ENCODE results near the gene MOXD1. TPM values are rescaled to one million over a fixed set of nuclear protein-coding genes. Genes with fewer than 3 reads are reported as not detected.

The MOXD1 gene
- polyA plus RNA-seq, 1 of the 3 experiments (the other 2 are of a cell fraction) = 252 TPM

GRCh38 chr6:132392792-132393191 is 8.5 kb downstream of the MOXD1 start:
- Histone ChIP-seq H3K9ac (no peak overlapping the region), H4K20me1 (ENCODE audit: insufficient read depth) (no peaks in the 10 kb centered on the region), H3K27me3 (ENCODE audit: insufficient read depth) (no peaks in the 10 kb centered on the region), H2AFZ (ENCODE audit: low read depth) (no peak overlapping the region), H3K27ac (ENCODE audit: low read depth in 2 of 2, low read length in 1 of 2) (peak overlapping the region; percentile 82 to 90), H3K4me2 (peak overlapping the region; percentile 62; the same call in 1 of the 2 replicates), H3K9me3 (peaks cover 14% of the 10 kb centered on the region; the same call in 1 of the 2 replicates), H3K9me2 (no peaks in the 10 kb centered on the region), H3F3A (replicated peaks; ENCODE audit: insufficient read depth) (peaks cover 13% of the 10 kb centered on the region), H3K4me3 (ENCODE audit: low read depth in 2 of 2, low read length in 1 of 2) (no peak overlapping the region), H3K4me1 (ENCODE audit: control insufficient read depth in 1 of 2, insufficient read depth in 2 of 2, low read depth in 1 of 2, low read length in 1 of 2) (no peaks in the 10 kb centered on the region; a peak in 1 of 4 replicates), H3K36me3 (replicated peaks in 1 of 2; ENCODE audit: control insufficient read depth in 1 of 2, insufficient read depth in 2 of 2, low read length in 1 of 2) (peaks cover 0 to 3% of the 10 kb centered on the region in 2 experiments), H3K79me2 (ENCODE audit: insufficient read depth) (peaks cover 83% of the 10 kb centered on the region)
- 52% methylated on average over 2 of the region's 2 CpGs for WGBS (ENCODE audit: low lambda C conversion rate)
- CTCF ChIA-PET = interaction anchor here (1.0 to 1.4 kb wide), 3 partner anchors 10 to 113 kb away, joined by 3 to 5 read pairs (median 3); no protein-coding TSS in a partner anchor
- POLR2A ChIA-PET = no interaction called here
- TF ChIP-seq CTCF (IDR thresholded peaks at IDR 0.05) (peak; percentile 47), TAF1 (IDR thresholded peaks at IDR 0.05; ENCODE audit: borderline replicate concordance, low read depth, low read length) (no peak), SMC3 (IDR thresholded peaks at IDR 0.05; ENCODE audit: low read depth, low read length) (0 out of 2 replicates have a peak, but pooled peaks have one; percentile 10)
- DNase-seq = no peak

- H3K4me2 ChIP-seq = peak overlapping the region; percentile 62
- no peak for DNase-seq
- H3K27ac ChIP-seq (ENCODE audit: low read depth in 2 of 2, low read length in 1 of 2) = peak overlapping the region; percentile 82 to 90
- ChIA-PET POLR2A (no interaction called here), CTCF (interaction anchor here (1.0 kb wide), 1 partner anchor 92 kb away, joined by 3 read pairs; no protein-coding TSS in a partner anchor)
- H3F3A ChIP-seq (replicated peaks; ENCODE audit: insufficient read depth) = peaks cover 13% of the 10 kb centered on the region
- H4K20me1 ChIP-seq (ENCODE audit: insufficient read depth) = no peaks in the 10 kb centered on the region
- peak overlapping the region in 1 of 2 experiments; percentile 14; a peak in 1 of 4 replicates for H3K4me3 ChIP-seq (ENCODE audit: low read depth in 2 of 2, low read length in 1 of 2)
- H2AFZ ChIP-seq (ENCODE audit: low read depth) = peak overlapping the region; percentile 25; the same call in 1 of the 2 replicates
- 22% methylated on average over 5 of the region's 5 CpGs for WGBS (ENCODE audit: low lambda C conversion rate)
- no peaks in the 10 kb centered on the region for H3K27me3 ChIP-seq (ENCODE audit: insufficient read depth)
- peaks cover 14% of the 10 kb centered on the region; the same call in 1 of the 2 replicates for H3K9me3 ChIP-seq
- peaks cover 81% of the 10 kb centered on the region for H3K79me2 ChIP-seq (ENCODE audit: insufficient read depth)
- no peaks in the 10 kb centered on the region; a peak in 1 of 4 replicates for H3K4me1 ChIP-seq (ENCODE audit: control insufficient read depth in 1 of 2, insufficient read depth in 2 of 2, low read depth in 1 of 2, low read length in 1 of 2)
- TF ChIP-seq ZBTB33 (IDR thresholded peaks at IDR 0.05; ENCODE audit: borderline replicate concordance, low read depth) = no peak
- no peak for TF ChIP-seq CHD2 (IDR thresholded peaks at IDR 0.05; ENCODE audit: low read length, partially characterized antibody)
- no peak for TF ChIP-seq USF2 (IDR thresholded peaks at IDR 0.05; ENCODE audit: borderline replicate concordance, low read depth, low read length)
- TF ChIP-seq CTCF (IDR thresholded peaks at IDR 0.05) = no peak
- H3K9me2 ChIP-seq = no peaks in the 10 kb centered on the region
- H3K9ac ChIP-seq = peak overlapping the region; percentile 47; the same call in 1 of the 2 replicates
- peaks cover 0 to 3% of the 10 kb centered on the region in 2 experiments for H3K36me3 ChIP-seq (replicated peaks in 1 of 2; ENCODE audit: control insufficient read depth in 1 of 2, insufficient read depth in 2 of 2, low read length in 1 of 2)
Measured at GRCh38 chr6:132392270-132392646, 9.0 kb downstream of the MOXD1 start.

Data from SK-N-SH (cell line).